H9 (cell line): ENCODE results near the gene CCDC92. TPM values are rescaled to one million over a fixed set of nuclear protein-coding genes. Genes with fewer than 3 reads are reported as not detected.

Experiments used
- DNase-seq: peaks from one replicate; pipeline ENCODE4 v3.0.0-alpha.2; 2017
- H2AFZ ChIP-seq: one replicate; pipeline ENCODE4 v1.6.1; 2013; ENCODE audit warnings: mild to moderate bottlenecking, low read length, control low read depth, moderate library complexity
- H2AK5ac ChIP-seq: 2 replicates; pipeline ENCODE4 v1.6.1; 2013; ENCODE audit warnings: low read length, control low read depth, mixed read lengths; ENCODE audit not compliant: insufficient read length
- H2BK120ac ChIP-seq: one replicate; pipeline ENCODE4 v1.6.1; 2013; ENCODE audit warnings: low read depth, mild to moderate bottlenecking, low read length, control low read depth, inconsistent platforms; ENCODE audit not compliant: poor library complexity, severe bottlenecking
- H2BK12ac ChIP-seq: 2 replicates; pipeline ENCODE4 v1.6.1; 2013; ENCODE audit warnings: low read length, control low read depth, mixed read lengths, low read depth; ENCODE audit not compliant: insufficient read length
- H2BK15ac ChIP-seq: 2 replicates; pipeline ENCODE4 v1.6.1; 2013; ENCODE audit warnings: low read depth, low read length, control low read depth
- H2BK20ac ChIP-seq: one replicate; pipeline ENCODE4 v1.6.1; 2013; ENCODE audit warnings: low read depth, mild to moderate bottlenecking, low read length, control low read depth, inconsistent platforms; ENCODE audit not compliant: poor library complexity, severe bottlenecking
- H2BK5ac ChIP-seq: 2 replicates; pipeline ENCODE4 v1.6.1; 2013; ENCODE audit warnings: low read length, control low read depth, mixed read lengths; ENCODE audit not compliant: insufficient read length
- H3K14ac ChIP-seq: 2 replicates; pipeline ENCODE4 v1.6.1; 2013; ENCODE audit warnings: low read length, control low read depth; ENCODE audit not compliant: insufficient read depth
- H3K18ac ChIP-seq: 2 replicates; pipeline ENCODE4 v1.6.1; 2013; ENCODE audit warnings: low read depth, mild to moderate bottlenecking, mixed read lengths, low read length, control low read depth; ENCODE audit not compliant: insufficient read length
- H3K23ac ChIP-seq: 2 replicates; pipeline ENCODE4 v1.6.1; 2013; ENCODE audit warnings: low read length, control low read depth, mixed read lengths, low read depth; ENCODE audit not compliant: insufficient read length
- H3K23me2 ChIP-seq: 2 replicates; pipeline ENCODE4 v1.6.1; 2013; ENCODE audit warnings: low read depth, mild to moderate bottlenecking, mixed read lengths, low read length, control low read depth; ENCODE audit not compliant: insufficient read length, poor library complexity, severe bottlenecking
- H3K27ac ChIP-seq: 2 replicates; pipeline ENCODE4 v1.5.1; 2013; ENCODE audit warnings: low read length, control low read depth, mixed read lengths, low read depth; ENCODE audit not compliant: insufficient read length
- H3K27me3 ChIP-seq: 2 replicates; pipeline ENCODE4 v1.6.1; 2013; ENCODE audit warnings: low read length, control low read depth, inconsistent platforms; ENCODE audit not compliant: insufficient read depth
- H3K4ac ChIP-seq: 2 replicates; pipeline ENCODE4 v1.6.1; 2013; ENCODE audit warnings: low read depth, mild to moderate bottlenecking, control low read depth, inconsistent platforms, low read length, moderate library complexity
- H3K4me1 ChIP-seq: 2 replicates; pipeline ENCODE4 v1.6.1; 2013; ENCODE audit warnings: low read length, control low read depth, inconsistent platforms; ENCODE audit not compliant: insufficient read depth
- H3K4me2 ChIP-seq: 2 replicates; pipeline ENCODE4 v1.6.1; 2013; ENCODE audit warnings: low read length, control low read depth, mixed read lengths; ENCODE audit not compliant: insufficient read length, insufficient read depth
- H3K56ac ChIP-seq: 2 replicates; pipeline ENCODE4 v1.6.1; 2013; ENCODE audit warnings: low read depth, mild to moderate bottlenecking, mixed read lengths, low read length, control low read depth; ENCODE audit not compliant: insufficient read length
- H3K79me1 ChIP-seq: 2 replicates; pipeline ENCODE4 v1.6.1; 2013; ENCODE audit warnings: low read depth, mild to moderate bottlenecking, moderate library complexity, low read length, control low read depth, inconsistent platforms; ENCODE audit not compliant: insufficient read depth, poor library complexity, severe bottlenecking
- H3K79me2 ChIP-seq: 2 replicates; pipeline ENCODE4 v1.6.1; 2013; ENCODE audit warnings: low read length, control low read depth, inconsistent platforms; ENCODE audit not compliant: insufficient read depth
- H3K9ac ChIP-seq: 2 replicates; pipeline ENCODE4 v1.6.1; 2013; ENCODE audit warnings: low read length, control low read depth, mixed read lengths; ENCODE audit not compliant: insufficient read length; ENCODE audit errors: extremely low read depth
- H3K9me3 ChIP-seq: one replicate; pipeline ENCODE4 v1.6.1; 2013; ENCODE audit warnings: low read depth, low read length, inconsistent platforms; ENCODE audit not compliant: control insufficient read depth
- H3T11ph ChIP-seq: one replicate; pipeline ENCODE4 v1.6.1; 2013; ENCODE audit warnings: mild to moderate bottlenecking, low read length, control low read depth, inconsistent platforms
- H4K20me1 ChIP-seq: one replicate; pipeline ENCODE4 v1.6.1; 2013; ENCODE audit not compliant: control insufficient read depth, insufficient read length, insufficient read depth
- H4K5ac ChIP-seq: 2 replicates; pipeline ENCODE4 v1.6.1; 2013; ENCODE audit warnings: low read depth, mild to moderate bottlenecking, mixed read lengths, low read length, control low read depth; ENCODE audit not compliant: insufficient read length
- H4K8ac ChIP-seq: replicated peaks from 2 replicates; pipeline ENCODE4 v1.6.1; 2013; ENCODE audit warnings: low read length, control low read depth, mixed read lengths, low read depth; ENCODE audit not compliant: insufficient read length
- H4K91ac ChIP-seq: 2 replicates; pipeline ENCODE4 v1.6.1; 2013; ENCODE audit warnings: low read depth, mild to moderate bottlenecking, moderate library complexity, mixed read lengths, low read length, control low read depth; ENCODE audit not compliant: insufficient read length
- H3K27ac Mint-ChIP-seq, 3 experiments: 2 replicates in 2 of 3; 3 replicates in 1 of 3; pipeline ENCODE4 v1.8.0; 2020 to 2021; ENCODE audit warnings: mixed read lengths in 3 of 3, mild to moderate bottlenecking in 1 of 3, moderate library complexity in 1 of 3
- H3K27me3 Mint-ChIP-seq: 2 replicates; pipeline ENCODE4 v1.8.0; 2021; ENCODE audit warnings: low read depth, mild to moderate bottlenecking, moderate library complexity, mixed read lengths
- H3K36me3 Mint-ChIP-seq, 3 experiments: 2 replicates in 2 of 3; 3 replicates in 1 of 3; pipeline ENCODE4 v1.8.0; 2020 to 2021; ENCODE audit warnings: low read depth in 3 of 3, mixed read lengths in 3 of 3; ENCODE audit not compliant: insufficient read depth in 1 of 3
- H3K4me1 Mint-ChIP-seq, 2 experiments: 2 replicates each; pipeline ENCODE4 v1.8.0; 2020; ENCODE audit warnings: mixed read lengths in 2 of 2
- H3K4me3 Mint-ChIP-seq, 2 experiments: 2 replicates in 1 of 2; 3 replicates in 1 of 2; pipeline ENCODE4 v1.8.0; 2020 to 2021; ENCODE audit warnings: mild to moderate bottlenecking in 2 of 2, mixed read lengths in 2 of 2, moderate library complexity in 1 of 2
- H3K9me3 Mint-ChIP-seq, 2 experiments: 2 replicates in 1 of 2; 3 replicates in 1 of 2; pipeline ENCODE4 v1.8.0; 2020; ENCODE audit warnings: mild to moderate bottlenecking in 2 of 2, mixed read lengths in 2 of 2, moderate library complexity in 1 of 2
- CTCF ChIP-seq: fragments of 200-600 bp; sonication (generic); conservative IDR thresholded peaks from 3 replicates; pipeline ENCODE4 v1.8.0; 2021; ENCODE audit warnings: antibody characterized with exemption, mild to moderate bottlenecking
- WGBS: extraction: QIAGEN DNeasy Blood & Tissue Kit; methylation state at CpG from one replicate; pipeline ENCODE4 v1.1.7; 2013; ENCODE audit warnings: missing lambda C conversion rate, low lambda C conversion rate, mixed read lengths; ENCODE audit not compliant: insufficient read length; ENCODE audit errors: extremely low coverage; 5-methylcytosine and 5-hydroxymethylcytosine counted together
- total RNA-seq: library from RNA; stranded (reverse); gene quantifications from 2 replicates; pipeline ENCODE4 v1.2.1, GENCODE V29; 2021

The CCDC92 gene
- total RNA-seq, 1 experiment from 2014 or later: 1.3 TPM

DNA sequence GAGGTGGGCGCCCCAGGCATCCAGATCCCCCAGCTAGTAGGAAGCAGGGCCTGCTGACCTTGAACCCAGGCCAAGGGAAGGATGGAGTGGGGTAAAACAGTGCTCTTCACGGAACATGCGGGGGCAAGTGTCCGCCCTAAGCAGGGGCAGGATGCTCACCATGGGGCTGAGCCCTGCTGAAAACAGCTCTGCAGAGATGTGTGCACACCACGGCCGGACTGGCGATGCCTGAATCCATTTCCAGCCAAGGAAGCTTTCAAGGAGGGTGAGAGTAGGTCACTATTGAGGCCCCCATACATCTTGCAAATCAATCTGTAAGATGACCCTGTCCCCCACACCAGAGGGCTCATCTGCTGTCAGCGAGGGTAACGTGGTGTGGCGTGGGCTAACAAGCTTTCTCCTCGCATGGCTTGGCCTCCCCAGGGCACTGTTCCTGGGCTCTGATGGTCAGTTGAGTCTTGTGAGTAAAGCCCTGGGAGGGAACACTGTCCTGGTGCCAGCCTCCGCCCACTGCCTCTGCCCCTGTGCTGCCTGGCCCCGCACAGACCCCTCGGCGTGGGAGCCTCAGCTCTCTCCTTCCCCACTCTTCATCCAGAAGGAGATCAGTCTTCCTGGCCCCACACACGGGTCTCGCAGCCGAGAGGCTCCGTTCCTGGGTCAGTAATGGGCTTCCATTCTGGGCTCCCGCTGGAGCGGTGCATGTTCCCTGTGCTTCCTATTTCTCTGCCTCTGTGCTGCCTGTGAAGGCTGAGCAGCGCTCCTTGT, 69.1 kb downstream of the CCDC92 start:
- Mint-ChIP-seq H3K27ac (no peak overlapping the region), H3K27me3 (peaks cover 70% of the 10 kb centered on the region), H3K4me3 (no peak overlapping the region), H3K9me3 (peaks cover 2 to 11% of the 10 kb centered on the region in 2 experiments; a peak in 3 of 5 replicates), H3K4me1 (peaks cover 7 to 20% of the 10 kb centered on the region in 2 experiments), H3K36me3 (peaks cover 0 to 10% (median 2%) of the 10 kb centered on the region in 3 experiments; a peak in 4 of 7 replicates)
- no peak overlapping the region for H3K14ac ChIP-seq
- H4K5ac ChIP-seq: no peak overlapping the region
- H2BK120ac ChIP-seq: no peak overlapping the region
- no peak overlapping the region for H2BK5ac ChIP-seq
- no peak overlapping the region for H4K8ac ChIP-seq
- H2BK12ac ChIP-seq: no peak overlapping the region
- H2BK20ac ChIP-seq: no peak overlapping the region
- H2AFZ ChIP-seq: no peak overlapping the region
- no peak overlapping the region for H3K4me2 ChIP-seq
- H3K56ac ChIP-seq: no peak overlapping the region
- H3K79me2 ChIP-seq: no peaks in the 10 kb centered on the region
- H3K23ac ChIP-seq: no peak overlapping the region
- no peaks in the 10 kb centered on the region for H3K79me1 ChIP-seq
- H3K9ac ChIP-seq: no peak overlapping the region
- H3T11ph ChIP-seq: no peak overlapping the region
- no peak overlapping the region for H3K18ac ChIP-seq
- H3K27me3 ChIP-seq: no peaks in the 10 kb centered on the region
- no peak overlapping the region for H2AK5ac ChIP-seq
- H3K9me3 ChIP-seq: no peaks in the 10 kb centered on the region
- no CpG with 5 or more reads among the region's 22 CpGs for WGBS
- H4K91ac ChIP-seq: no peak overlapping the region
- TF ChIP-seq CTCF: no peak
- no peaks in the 10 kb centered on the region for H4K20me1 ChIP-seq
- H3K23me2 ChIP-seq: no peaks in the 10 kb centered on the region
- no peak overlapping the region for H2BK15ac ChIP-seq
- no peak overlapping the region for H3K27ac ChIP-seq
- no peaks in the 10 kb centered on the region for H3K4me1 ChIP-seq
- H3K4ac ChIP-seq: no peak overlapping the region
- DNase-seq: no peak
